Measurements from ENCODE around the gene UBIAD1. TPM values are rescaled to one million over a fixed set of nuclear protein-coding genes. Genes with fewer than 3 reads are reported as not detected.

The UBIAD1 gene
- polyA plus RNA-seq, 1 experiment: 10.0 TPM

DNA sequence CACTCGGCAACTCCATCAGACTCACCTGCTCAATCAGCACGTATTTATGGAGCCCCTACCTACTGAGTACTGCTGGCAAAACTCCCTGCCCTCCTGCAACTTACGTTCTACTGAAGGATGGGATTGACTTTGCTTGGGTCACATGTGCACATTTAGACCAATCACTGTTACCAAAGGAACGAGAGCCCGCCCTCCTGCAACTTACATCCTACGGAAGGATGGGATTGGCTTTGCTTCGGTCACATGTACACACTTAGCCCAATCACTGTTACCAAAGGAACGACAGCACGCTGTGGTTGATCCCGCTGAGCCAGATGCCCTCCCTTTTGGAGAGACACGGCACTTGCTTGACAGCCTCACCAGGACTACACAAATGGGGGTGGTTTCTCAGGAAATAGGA, 46.0 kb downstream of the UBIAD1 start:
- CTCF ChIA-PET: no interaction called here
- Histone ChIP-seq H3K27ac (ENCODE audit: low read depth, low read length) (no peak overlapping the region), H3K4me3 (ENCODE audit: low read depth, low read length) (no peak overlapping the region), H3K27me3 (ENCODE audit: control insufficient read depth, insufficient read depth, low read length) (peaks cover 7% of the 10 kb centered on the region), H3K9me3 (ENCODE audit: control insufficient read depth, insufficient read depth, low read length) (no peaks in the 10 kb centered on the region)
- POLR2A ChIA-PET: no interaction called here
- no peak for DNase-seq (ENCODE audit: low read depth, low spot score)
- TF ChIP-seq, protein P1, sequence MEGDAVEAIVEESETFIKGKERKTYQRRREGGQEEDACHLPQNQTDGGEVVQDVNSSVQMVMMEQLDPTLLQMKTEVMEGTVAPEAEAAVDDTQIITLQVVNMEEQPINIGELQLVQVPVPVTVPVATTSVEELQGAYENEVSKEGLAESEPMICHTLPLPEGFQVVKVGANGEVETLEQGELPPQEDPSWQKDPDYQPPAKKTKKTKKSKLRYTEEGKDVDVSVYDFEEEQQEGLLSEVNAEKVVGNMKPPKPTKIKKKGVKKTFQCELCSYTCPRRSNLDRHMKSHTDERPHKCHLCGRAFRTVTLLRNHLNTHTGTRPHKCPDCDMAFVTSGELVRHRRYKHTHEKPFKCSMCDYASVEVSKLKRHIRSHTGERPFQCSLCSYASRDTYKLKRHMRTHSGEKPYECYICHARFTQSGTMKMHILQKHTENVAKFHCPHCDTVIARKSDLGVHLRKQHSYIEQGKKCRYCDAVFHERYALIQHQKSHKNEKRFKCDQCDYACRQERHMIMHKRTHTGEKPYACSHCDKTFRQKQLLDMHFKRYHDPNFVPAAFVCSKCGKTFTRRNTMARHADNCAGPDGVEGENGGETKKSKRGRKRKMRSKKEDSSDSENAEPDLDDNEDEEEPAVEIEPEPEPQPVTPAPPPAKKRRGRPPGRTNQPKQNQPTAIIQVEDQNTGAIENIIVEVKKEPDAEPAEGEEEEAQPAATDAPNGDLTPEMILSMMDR (IDR thresholded peaks at IDR 0.05; ENCODE audit: low read depth, low read length): no peak

DNA sequence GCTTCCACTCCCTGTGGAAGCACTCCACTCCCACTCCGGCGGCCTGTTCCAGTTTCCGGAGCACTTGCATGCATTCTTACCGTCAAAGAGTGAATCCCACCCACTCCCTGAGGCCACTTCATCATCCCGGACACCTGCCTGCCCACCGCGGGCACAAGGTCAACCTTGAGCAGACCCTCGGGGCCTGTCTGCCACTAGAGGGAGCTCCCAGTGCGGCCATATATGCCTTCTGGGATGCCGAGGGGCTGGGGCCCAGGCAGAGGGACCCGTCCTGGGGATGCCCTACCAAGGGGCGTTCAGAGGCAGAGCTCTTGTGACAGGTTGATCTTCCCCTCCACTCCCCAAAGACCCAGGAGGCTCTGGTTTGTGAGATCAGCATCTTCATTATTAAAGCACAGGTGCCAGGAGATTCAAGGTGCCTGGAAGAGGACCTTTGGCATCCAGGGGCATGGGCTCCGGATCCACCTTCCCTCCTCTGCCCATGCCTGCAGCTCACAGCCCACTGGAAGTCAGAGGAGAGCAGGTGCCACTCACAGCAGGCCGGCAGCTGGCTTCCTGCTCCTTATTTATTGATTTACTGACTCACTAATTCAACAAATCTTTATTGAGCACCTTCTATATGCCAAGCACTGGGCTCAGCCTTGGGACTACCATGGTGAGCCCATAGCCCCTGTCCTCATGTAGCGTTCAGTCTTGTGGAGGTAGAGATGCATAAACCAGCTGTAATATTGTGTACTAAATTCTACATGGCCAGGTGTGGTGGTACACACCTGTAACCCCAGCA, 47.3 kb downstream of the UBIAD1 start:
- DNase-seq (ENCODE audit: low read depth, low spot score): no peak
- ChIA-PET CTCF (interaction anchor here (0.5 kb wide), 1 partner anchor 38 kb away, joined by 6 read pairs; no protein-coding TSS in a partner anchor), POLR2A (no interaction called here)
- TF ChIP-seq, protein P1 (IDR thresholded peaks at IDR 0.05; ENCODE audit: low read depth, low read length): peak; percentile 46
- peaks cover 17% of the 10 kb centered on the region for H3K27me3 ChIP-seq (ENCODE audit: control insufficient read depth, insufficient read depth, low read length)
- H3K27ac ChIP-seq (ENCODE audit: low read depth, low read length): no peak overlapping the region
- H3K4me3 ChIP-seq (ENCODE audit: low read depth, low read length): no peak overlapping the region
- no peaks in the 10 kb centered on the region for H3K9me3 ChIP-seq (ENCODE audit: control insufficient read depth, insufficient read depth, low read length)

DNA sequence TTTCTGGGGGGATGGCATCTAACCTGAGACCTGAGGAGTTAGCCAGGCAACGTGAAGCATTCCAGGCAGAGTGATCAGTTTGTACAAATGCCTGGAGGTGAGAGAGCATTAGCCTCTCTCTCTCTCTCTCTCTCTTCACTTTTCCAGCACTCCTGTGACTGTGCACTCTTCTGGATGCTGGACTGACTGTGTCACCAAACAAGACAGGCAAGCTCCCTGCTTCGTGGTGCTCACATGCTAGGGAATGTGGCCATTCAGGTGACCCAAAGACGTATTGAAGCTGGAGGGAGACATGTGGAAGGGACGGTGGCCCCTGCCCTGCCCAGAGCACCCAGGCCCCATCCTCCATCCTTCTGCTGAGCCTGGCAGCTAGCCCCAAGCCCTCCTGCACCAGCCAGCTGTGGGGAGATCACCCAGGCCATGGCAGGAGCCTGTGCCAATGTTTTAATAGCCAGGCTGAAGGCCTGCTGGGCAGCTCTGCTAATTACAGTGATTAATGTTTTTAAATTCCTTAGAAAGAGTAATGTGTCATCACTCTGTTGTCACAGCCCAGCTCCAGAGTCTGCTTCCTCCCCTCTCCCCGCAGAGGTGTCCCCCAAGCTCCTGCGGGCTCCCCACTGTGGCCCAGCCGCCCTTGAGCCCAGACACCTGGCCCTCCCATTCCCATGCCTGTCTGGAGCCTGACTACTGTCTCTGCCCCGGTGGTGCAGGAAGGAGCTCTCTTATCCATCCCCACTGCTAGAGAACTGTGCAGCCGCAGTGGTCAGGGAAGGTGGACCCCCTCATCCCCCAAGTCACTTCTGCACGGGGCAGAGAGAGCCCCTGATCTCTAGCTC, 48.9 kb downstream of the UBIAD1 start:
- Histone ChIP-seq H3K27me3 (ENCODE audit: control insufficient read depth, insufficient read depth, low read length) (peaks cover 16% of the 10 kb centered on the region), H3K27ac (ENCODE audit: low read depth, low read length) (no peak overlapping the region), H3K9me3 (ENCODE audit: control insufficient read depth, insufficient read depth, low read length) (no peaks in the 10 kb centered on the region), H3K4me3 (ENCODE audit: low read depth, low read length) (no peak overlapping the region)
- POLR2A ChIA-PET: no interaction called here
- CTCF ChIA-PET: interaction anchor here (1.1 kb wide), 1 partner anchor 324 kb away, joined by 3 read pairs; no protein-coding TSS in a partner anchor
- TF ChIP-seq, protein P1 (IDR thresholded peaks at IDR 0.05; ENCODE audit: low read depth, low read length): no peak
- no peak for DNase-seq (ENCODE audit: low read depth, low spot score)

DNA sequence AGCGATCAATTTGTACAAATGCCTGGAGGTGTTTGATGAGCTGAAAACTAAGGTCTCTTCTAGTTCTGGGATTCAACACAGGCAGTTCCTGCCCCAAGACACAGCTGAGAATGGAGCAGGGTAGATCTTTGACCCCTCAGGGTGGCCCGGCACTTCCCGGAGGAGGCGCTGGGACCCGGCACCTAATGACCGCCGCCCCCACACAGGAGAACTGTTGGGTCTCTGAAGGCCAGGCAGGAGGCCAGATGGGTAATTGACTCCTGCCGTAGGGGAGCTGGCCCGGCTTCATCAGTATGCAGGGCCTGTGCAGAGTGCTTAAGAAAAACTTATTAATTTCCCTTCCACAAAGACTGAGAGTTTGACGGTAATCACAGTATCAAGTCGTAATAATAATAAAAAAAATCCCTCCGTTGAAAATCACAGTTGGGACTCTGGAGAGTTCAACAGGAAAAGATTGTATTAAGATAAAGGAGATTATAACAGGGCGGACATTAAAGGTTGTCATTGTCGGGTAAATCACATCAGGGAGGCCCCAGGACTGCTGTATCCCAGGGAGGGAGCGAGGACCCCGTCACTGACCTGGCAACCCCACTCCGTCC, 51.7 kb downstream of the UBIAD1 start:
- no peak for DNase-seq (ENCODE audit: low read depth, low spot score)
- no peak overlapping the region for H3K27ac ChIP-seq (ENCODE audit: low read depth, low read length)
- peaks cover 18% of the 10 kb centered on the region for H3K27me3 ChIP-seq (ENCODE audit: control insufficient read depth, insufficient read depth, low read length)
- TF ChIP-seq, protein P1 (IDR thresholded peaks at IDR 0.05; ENCODE audit: low read depth, low read length): no peak
- H3K4me3 ChIP-seq (ENCODE audit: low read depth, low read length): no peak overlapping the region
- H3K9me3 ChIP-seq (ENCODE audit: control insufficient read depth, insufficient read depth, low read length): no peaks in the 10 kb centered on the region
- ChIA-PET CTCF (no interaction called here), POLR2A (no interaction called here)

All from AG04450 (cell line).